ENCODE results near the gene LCLAT1.
"Not testable (repeated sequence)": the region's sequence is repeated elsewhere in the genome, so short reads cannot be mapped to it uniquely, and the experiment has no call there.

The LCLAT1 gene

DNA sequence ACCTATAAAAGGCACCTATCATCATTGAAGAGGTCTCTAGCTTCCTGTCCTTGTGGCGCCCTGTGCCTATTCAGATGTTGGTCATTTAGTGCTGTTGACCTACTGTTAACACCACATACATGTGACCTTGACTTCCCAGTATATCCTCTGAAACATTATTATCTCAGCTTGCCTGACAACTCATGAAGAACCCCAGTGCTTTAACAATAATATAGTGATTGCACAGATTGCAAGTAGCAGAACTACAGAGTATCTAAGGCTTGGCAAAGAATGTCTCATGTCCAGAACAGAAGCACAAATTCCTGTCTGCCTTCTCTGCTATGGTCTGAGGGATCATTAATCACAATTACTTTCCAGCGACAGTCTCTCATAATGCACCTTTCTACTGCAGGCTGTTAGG is 165.3 kb downstream of the LCLAT1 start:
- DNase-seq = no peak

DNA sequence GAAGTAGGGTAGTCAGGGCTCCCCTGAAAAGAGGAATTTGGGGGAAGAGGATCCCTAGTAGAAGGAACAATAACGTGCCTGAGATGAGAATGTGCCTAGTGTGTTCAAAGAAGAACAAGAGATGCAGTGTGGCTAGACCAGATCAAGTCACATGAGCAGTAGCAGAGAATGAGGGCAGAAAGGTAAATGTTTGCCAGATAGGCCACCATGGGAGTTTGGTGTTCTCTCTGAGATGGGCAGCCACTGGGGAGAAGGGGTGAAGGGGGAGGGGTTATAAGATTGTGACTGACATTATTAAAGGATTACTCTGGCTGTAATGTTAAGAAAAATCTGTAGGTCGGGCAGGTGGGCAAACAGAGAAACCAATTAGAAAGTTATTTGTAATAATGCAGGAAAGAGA is 166.0 kb downstream of the LCLAT1 start:
- DNase-seq = no peak

DNA sequence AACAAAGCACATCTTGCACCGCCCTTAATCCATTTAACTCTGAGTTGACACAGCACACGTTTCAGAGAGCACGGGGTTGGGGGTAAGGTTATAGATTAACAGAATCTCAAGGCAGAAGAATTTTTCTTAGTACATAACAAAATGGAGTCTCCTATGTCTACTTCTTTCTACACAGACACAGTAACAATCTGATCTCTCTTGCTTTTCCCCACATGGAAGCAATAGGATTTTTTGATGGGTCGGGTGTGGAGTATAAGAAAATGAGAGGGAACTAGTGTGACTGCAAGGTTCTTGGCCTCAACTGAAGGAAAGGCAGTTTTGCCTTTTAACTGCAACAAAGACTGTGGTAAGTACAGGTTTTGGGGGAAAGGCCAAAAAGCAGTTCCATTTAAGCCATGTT is 167.2 kb downstream of the LCLAT1 start:
- DNase-seq = not testable (repeated sequence)

DNA sequence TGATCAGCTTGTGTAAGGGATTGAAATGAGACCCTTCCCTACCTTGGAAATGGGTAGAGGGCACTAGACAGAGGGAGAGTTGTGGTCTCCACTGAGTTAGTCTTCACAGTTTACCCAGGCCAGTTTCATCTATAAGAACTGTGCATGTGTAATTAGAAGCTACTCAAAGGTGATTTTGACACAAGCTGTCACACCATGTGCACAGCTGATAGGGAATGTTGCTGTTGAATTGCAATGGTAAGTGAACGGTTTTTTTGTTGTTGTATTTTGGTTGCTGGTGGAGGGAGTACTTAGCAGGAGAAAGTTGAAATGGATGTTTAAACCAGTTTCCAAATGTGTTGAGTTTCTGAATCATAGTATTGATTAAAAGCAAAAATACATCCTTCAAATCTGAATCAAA is 168.9 kb downstream of the LCLAT1 start:
- DNase-seq = no peak

DNA sequence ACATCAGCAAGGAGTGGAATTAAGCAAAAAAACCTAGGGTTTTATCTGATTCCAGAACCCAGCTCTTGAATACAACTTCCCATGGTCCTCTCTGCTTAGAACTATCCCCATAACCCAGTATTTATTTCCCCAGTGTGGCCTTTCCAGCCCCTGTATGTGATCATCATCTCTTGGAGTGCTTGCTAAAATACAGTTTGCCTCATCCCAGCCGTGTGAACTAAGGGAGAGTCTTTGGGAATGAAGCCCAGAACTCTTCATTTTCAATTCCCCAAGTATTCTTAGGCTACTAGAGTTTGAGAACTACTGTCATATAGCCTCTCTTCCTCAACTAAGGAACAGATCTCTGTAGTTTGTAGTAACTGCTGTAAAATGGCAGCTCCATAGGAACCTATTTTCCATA is 173.1 kb downstream of the LCLAT1 start:
- DNase-seq = no peak

DNA sequence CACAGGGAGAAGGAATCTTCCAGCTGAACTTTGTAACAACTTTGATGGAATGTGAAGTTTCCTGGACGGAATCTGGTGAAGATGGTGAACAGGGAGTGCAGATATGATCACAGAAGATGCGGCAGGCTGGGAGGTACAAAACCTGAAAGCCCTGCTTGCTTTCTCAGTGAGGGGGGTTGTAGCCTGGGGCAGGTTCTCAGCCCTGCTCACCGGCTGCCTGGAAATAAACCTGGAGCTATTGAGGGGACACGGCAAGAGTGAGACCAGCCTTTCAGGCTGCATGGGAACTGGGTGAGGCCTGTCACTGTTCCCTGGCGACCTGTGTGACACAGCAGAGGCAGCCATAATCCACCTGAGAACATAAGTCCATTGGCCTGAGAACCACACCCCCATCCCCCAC is 174.8 kb downstream of the LCLAT1 start:
- no peak for DNase-seq

DNA sequence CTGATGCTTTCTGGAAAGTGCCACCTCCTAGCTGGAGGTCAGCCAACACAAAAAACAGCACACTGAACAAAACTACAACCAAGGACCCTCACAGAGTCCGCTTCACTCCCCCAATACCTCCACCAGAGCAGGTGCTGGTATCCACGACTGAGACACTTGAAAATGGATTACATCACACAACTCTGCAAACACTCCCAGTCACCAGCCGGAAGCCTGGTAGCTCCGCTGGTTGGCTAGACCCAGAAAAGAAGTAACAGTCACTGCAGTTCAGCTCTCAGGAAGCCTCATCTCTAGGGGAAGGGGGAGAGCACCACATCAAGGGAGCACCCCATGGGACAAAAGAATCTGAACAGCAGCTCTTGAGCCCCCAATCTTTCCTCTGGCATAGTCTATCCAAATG is 175.4 kb downstream of the LCLAT1 start:
- no peak for DNase-seq

DNA sequence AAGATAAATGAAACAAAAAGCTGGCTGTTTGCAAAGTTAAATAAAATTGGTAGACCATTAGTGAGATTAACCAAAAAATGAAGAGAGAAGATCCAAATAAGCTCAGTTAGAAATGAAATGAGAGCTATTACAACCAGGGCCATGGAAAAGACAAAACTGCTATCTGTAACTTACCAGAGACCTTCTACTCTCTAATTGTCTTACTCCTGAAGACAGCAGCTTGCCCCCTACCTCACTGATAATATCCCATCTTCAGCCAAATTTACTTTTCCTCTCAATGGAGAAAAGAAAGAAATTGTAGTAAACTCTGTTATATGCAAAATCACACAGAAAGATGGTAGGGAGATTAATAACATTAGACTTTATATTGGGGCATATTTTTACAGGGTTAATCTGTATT is 178.2 kb downstream of the LCLAT1 start:
- no peak for DNase-seq

DNA sequence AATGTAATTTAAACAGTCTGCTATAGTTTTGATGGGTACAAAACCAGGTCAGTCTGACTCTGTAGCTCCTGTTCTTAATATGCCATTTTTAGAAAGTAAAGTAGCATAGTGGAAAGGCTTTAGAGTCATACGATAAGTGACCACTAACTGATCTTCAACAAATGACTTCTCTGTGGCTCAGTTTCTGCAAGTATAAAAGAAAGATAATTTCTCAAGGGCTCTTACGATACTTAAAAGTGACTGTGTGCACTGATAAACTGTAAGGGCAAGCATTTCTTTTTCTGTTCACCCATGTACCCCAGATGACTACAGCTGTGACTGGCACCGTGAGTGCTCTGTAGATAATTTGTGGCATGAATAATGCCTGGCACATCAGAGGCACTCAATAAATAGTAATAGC is 178.7 kb downstream of the LCLAT1 start:
- DNase-seq = no peak

DNA sequence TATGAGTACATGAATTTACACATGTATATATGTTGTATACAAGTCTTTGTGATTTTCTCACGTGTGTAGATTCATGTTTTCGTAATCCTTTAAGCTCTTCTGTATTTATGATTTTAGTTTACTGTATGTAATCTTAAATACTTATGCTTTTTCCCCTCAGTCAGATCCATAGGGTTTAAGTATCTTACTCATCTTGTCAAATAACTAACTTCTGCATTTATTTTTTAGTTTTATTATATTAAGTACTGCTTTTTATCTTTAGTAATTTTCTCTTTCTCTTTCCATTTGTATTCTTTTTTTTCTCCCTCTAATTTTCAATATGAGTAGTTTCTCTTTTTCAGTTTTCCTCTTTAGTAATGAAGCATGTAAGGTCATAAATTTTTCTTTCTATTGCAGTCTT is 179.4 kb downstream of the LCLAT1 start:
- no peak for DNase-seq

DNA sequence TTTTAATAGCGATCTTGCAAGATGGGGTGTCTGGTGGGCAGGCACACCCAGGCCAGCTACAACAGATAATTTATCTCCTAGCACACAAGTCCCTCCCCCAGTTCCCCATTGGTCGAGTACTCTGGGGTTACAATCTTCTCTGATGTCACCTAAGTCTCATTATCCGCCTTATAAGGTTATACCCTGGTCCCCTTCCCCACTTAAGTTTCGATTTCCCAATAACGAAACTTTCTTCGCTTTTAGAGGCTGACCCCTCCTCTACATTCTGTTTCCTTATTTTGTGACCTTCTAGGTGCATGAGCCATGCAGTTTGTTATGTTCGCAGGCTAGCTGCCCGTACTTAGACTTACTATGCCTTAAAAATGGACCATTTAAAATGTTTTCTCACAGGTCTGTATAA is 180.1 kb downstream of the LCLAT1 start:
- no peak for DNase-seq

DNA sequence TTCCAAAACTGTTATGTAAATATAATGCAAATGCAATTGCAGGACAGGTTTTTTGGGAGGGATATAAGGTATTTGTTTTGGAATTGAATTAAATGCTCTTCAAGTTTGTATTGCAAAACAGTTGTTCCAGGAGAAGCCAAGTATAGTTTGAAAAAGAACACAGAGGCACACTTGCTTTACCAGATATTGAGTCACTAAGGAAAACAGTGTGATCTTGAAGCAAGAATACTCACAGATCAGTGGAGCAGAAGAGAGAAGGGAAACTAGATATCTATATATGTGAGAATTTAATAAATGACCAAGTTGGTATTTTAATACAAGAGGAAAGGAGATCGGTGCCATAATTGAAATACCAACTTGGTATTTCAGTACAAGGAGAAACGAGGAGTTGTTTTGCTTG is 181.3 kb downstream of the LCLAT1 start:
- no peak for DNase-seq

DNA sequence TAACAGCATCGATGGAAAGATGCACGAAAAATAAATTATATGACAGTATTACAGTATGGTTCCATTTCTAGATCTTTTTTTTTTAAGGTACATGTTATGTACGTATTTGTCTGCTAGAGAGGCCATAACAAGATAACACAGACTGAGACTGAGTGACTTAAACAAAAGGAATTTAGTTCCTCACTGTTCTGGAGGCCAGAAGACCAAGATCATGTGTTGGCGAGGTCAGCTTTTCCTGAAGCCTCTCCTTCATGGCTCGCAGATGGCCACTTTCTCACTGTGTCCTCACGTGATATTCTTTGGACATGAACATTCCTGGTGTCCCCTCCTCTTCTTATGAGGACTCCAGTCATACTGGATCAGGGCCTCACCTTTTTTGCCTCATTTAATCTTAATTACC is 182.8 kb downstream of the LCLAT1 start:
- no peak for DNase-seq

DNA sequence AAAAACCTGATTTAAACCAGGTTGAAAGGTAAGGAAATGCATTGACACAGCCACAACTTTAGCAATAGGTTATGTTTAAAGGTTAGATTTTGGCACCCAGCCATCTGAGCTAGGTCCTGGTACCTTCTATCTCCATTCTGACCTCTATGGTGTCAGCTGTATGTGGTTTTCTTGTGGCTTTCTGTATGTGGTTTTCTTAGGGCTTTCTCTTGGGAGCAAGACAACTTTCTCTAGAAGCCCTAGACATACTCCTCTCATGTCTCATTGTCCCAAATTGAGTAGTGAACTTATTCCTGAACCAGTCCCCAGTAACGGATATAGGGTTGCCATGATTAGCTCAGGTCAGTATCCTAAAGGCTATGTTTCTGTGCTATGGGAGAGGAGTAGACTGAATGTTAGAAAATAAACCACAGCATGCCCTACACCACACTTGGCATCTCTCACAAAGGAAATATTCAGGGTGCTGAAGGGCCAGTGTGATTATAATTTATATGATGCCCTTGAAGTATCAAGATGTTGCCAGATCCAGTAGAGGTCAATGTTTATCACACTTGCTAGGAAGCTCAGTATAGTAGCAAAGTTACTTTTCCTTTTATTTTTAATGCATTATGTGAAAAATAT is 184.1 kb downstream of the LCLAT1 start:
- no peak for DNase-seq

DNA sequence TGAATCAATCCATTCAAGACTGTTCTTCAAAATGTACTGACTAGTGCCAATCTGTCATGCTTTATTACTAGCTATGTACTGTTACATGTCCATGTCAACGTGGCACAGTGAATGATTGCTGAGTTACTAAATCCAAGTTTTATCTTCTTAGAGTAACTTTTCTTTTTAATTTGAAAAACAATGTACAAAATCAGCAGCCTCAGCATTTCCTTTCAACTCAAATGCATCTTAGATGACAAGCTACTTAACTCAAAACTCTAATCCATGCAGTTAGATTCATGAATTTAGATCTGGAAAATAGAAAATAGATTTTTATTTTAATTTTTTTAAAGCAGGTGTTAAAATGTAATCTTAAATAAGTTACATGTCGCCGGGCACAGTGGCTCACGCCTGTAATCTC is 186.0 kb downstream of the LCLAT1 start:
- DNase-seq = no peak

DNA sequence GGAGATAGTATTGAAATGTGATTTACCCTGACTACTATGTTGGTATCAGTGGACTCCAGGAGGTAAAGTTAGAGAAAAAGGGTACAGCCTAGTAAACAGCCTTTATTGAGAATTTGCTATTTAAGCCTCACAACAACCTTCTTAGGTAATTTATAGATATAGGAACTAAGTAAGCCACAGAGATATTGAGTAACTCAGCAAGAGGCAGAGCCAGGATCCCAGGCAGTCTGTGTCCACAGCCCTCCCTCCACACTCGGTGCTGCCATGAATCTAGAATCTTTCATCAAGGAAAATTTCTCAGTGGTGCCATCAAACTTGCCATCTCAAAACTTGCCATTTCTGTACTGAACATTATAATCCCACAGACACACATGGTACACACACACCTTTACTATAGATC is 189.3 kb downstream of the LCLAT1 start:
- DNase-seq = no peak

DNA sequence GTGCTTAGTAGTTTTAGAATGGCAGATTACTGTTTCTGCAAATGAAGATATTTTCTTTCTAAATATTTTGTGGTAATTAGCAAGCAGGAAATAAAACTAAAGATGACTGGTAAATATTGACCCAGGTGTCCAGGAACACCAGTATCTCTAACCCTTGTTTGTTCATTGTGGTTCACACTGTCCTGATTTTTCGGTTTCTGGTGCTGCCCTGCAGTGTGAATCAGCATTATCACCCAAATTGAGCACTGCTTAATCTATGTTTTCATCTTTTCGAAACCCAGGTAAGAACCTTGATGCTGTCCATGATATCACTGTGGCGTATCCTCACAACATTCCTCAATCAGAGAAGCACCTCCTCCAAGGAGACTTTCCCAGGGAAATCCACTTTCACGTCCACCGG is 192.8 kb downstream of the LCLAT1 start:
- no peak for DNase-seq

DNA sequence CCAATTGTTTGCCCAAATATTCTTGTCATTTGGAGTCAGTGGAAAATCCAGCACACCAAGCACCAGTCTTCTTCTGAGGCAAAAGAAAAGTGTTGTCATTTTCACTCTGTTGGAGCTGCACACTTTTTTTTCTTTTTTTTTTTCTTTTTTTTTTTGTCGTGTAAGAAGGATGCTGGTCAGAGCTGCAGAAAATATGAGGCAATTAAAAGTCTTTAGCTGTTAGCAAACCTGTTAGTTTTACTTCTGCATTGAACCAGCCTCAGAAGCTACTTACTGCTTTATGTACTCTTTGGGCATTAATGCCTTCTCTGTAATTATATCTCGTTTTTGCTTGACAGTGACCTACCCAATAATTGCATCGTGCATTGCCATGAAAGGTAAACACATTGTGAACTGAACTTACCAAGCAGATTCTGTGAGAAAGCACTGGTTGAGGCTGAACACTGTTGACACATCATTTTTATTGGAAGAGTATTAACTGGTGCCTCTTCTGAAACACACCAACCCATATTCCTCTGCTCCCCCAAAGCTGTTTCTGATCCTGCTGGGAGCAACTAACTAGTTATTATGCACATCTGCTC is 194.8 kb downstream of the LCLAT1 start:
- DNase-seq = no peak

DNA sequence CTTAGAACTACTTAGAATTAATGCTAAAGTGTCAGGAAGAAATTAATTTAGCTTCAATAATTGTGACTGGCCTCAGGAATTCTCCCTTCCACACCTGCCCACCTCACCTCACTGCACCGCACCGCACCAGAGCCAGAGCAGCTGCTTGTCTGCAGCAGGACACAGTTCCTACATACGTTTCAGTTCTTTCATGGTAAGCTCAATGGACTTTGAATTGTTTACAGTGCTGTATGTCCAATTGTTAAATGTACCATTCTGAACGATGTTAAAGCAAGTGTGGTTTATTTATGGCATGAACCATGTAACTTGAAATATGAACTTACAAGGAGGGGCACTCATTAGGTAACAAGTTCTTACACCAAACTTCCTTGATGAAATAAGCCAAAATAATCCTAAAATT is 196.0 kb downstream of the LCLAT1 start:
- DNase-seq = not testable (repeated sequence)

DNA sequence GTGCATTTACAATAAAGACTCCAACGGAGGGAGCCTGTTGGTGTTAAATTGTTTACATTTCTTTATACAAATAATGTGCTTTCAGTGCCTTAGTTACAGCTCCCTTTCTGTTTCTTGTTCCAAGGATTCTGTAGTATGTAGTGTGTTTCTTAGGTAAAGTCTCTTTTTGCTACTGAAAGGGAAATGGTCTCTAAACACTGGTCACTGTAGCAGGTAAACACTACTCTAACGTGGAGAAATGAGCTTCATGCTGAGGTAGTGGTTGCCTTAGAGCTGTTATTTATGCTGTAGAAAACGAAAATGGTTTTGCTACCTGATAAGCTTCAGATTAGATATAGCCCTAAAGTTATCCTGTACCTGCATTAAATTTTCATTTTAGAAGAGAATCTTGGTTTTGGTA is 196.6 kb downstream of the LCLAT1 start:
- DNase-seq = no peak

DNA sequence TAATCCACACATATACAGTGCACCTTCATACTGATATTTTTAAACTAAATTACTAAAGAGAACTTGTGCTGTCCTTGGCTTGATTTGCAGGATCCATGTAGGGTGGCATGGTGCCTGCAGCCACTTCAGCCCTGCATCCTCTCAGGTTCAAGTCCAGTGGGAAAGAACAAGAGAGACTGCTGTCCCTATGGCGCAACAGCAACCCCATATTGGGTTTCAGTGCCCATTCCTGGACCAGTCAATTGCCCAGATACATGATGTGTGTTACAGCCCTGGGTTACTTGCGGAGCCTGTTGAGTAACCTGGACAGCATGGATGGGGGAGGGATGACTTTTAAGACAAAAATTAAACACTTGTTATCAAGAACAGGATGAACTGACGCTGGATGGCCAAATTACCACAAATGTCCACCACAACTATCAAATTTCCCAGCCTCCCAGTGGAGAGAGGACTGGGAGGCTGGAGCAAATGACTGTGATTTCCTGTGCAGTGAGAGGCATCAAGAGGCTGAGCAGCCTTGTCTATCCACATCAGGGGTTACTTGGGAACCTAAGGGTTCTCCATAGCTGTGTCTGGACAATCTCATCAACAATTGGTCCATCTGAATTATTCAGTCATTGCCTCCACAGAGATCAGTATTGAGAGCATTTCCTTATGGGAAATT is 198.2 kb downstream of the LCLAT1 start:
- DNase-seq = no peak

DNA sequence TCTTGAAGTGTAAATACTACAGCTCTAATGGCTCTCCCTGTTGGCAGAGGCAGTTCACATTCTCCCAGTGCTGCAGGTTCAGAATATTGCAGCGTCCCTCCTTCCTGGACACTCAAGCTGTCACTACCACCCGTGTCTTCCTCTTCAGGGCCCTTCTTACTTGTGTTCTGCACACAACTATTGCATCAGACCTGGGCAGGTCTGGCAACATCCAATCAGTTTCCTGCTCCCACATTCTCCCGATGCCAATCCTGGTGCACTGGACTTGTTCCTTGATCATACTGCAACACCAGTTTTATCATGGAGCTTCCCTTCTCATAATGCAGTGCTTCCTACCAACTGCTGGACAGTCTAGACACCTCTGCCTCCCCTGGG is 198.7 kb downstream of the LCLAT1 start:
- no peak for DNase-seq

DNA sequence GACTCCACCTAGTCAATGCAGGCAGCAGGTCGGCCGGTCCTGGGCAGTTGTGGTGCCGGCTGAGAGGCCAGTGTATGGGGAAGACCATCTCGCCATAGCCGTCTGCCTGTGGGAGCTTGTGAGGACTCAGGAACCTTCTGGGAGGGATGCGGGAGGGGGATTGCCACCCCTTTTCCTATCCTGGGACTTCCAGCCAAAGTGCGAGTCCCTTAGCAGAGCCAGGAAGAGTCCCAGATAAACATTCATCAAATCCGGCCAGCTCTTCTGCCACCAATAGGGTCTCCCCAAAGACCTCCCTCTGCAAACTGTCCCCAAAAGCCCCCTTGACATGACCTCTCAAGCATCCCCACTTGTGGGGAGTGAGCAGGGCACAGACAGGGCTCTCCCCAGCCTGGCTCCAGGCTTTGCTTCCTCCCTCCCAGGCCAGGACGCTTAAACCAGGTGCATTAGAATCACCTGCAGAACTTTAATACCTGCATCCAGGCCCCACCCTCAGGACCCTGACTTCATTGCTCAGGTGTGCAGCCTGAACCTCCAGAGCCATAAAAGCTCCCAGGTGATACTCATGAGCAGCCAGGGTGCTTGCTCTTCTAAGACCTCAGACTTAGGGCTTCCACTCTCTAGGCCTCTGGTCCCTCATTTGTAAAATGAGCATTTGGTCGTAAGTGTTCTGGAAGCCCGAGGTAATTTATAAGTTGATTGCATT is 200.9 kb downstream of the LCLAT1 start:
- DNase-seq = no peak

DNA sequence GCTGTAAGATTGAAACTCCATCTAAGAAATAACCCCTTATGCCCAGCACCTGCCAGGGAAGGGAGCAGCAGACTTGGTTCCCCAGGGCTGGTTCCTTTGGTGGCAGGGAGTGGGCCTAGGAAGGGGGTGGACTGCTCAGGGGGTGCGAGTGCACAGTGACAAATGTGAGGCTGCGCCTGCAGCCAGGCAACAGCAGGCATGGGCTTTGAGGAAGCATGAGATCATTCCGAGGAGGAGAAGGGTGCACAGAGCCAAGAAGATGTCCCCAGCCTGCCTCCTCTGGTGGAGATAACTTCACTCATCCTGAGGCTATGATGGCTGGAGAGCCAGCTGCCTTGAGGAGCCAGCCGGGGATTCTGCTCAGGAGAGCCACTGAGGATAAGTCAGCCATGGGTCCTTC is 202.2 kb downstream of the LCLAT1 start:
- DNase-seq = no peak
